CD14-positive monocyte (primary cell): ENCODE measurements around the gene FANCC. TPM values are rescaled to one million over a fixed set of nuclear protein-coding genes. Genes with fewer than 3 reads are reported as not detected.
"Not testable (repeated sequence)": the region's sequence is repeated elsewhere in the genome, so short reads cannot be mapped to it uniquely, and the experiment has no call there.

Source experiments
- DNase-seq, 3 donors: peaks; one replicate each; pipeline ENCODE4 v3.0.0-alpha.2; 2011 to 2022
- H2AFZ ChIP-seq: 2 replicates; pipeline ENCODE4 v1.6.0; 2012; ENCODE audit warnings: mild to moderate bottlenecking, low read depth, low read length, inconsistent platforms; ENCODE audit not compliant: insufficient read depth, poor library complexity, severe bottlenecking
- H3K27ac ChIP-seq, 2 donors: 1 replicate in 1 of 2; 2 replicates in 1 of 2; pipeline ENCODE4 v1.5.1; 2012 to 2013; ENCODE audit warnings: low read length in 2 of 2, control low read depth in 1 of 2, inconsistent platforms in 1 of 2, low read depth in 1 of 2, mild to moderate bottlenecking in 1 of 2
- H3K27me3 ChIP-seq, 2 donors: one replicate each; pipeline versions ENCODE4 v1.6.0 to v1.6.1; 2011 to 2013; ENCODE audit warnings: low read length in 2 of 2; ENCODE audit not compliant: control insufficient read depth in 2 of 2, insufficient read depth in 2 of 2
- H3K36me3 ChIP-seq, 2 donors: replicated peaks in 1 of 2; 1 replicate in 1 of 2; 2 replicates in 1 of 2; pipeline versions ENCODE4 v1.5.1 to v1.6.1; 2012 to 2013; ENCODE audit warnings: low read length in 2 of 2, control low read depth in 1 of 2, inconsistent platforms in 1 of 2, mild to moderate bottlenecking in 1 of 2; ENCODE audit not compliant: insufficient read depth in 2 of 2, control insufficient read depth in 1 of 2
- H3K4me1 ChIP-seq, 2 donors: 1 replicate in 1 of 2; 2 replicates in 1 of 2; pipeline versions ENCODE4 v1.5.1 to v1.6.1; 2012 to 2013; ENCODE audit warnings: low read length in 2 of 2, control low read depth in 1 of 2, inconsistent platforms in 1 of 2, mild to moderate bottlenecking in 1 of 2, moderate library complexity in 1 of 2; ENCODE audit not compliant: insufficient read depth in 2 of 2, control insufficient read depth in 1 of 2
- H3K4me2 ChIP-seq: replicated peaks from 2 replicates; pipeline ENCODE3; 2012; ENCODE audit warnings: low read length, moderate library complexity, mild to moderate bottlenecking; ENCODE audit not compliant: poor library complexity, severe bottlenecking; ENCODE audit errors: extremely low read depth
- H3K4me3 ChIP-seq, 3 experiments: fragments of 200-600 bp in 1 of 3; sonication (generic) in 1 of 3; replicated peaks in 1 of 3; 1 replicate in 2 of 3; 2 replicates in 1 of 3; pipeline ENCODE4 v1.5.1; 2011 to 2013; ENCODE audit warnings: low read length in 3 of 3, mild to moderate bottlenecking in 3 of 3, control low read depth in 2 of 3, low read depth in 2 of 3, inconsistent platforms in 1 of 3, moderate library complexity in 1 of 3
- H3K79me2 ChIP-seq: 2 replicates; pipeline ENCODE4 v1.6.0; 2012; ENCODE audit warnings: mild to moderate bottlenecking, control low read depth, inconsistent platforms, low read length, moderate library complexity; ENCODE audit not compliant: insufficient read depth
- H3K9ac ChIP-seq: 2 replicates; pipeline ENCODE4 v1.6.0; 2017; ENCODE audit warnings: low read length, mild to moderate bottlenecking; ENCODE audit not compliant: insufficient read depth, poor library complexity, severe bottlenecking
- H3K9me3 ChIP-seq, 2 donors: replicated peaks in 1 of 2; 1 replicate in 1 of 2; 2 replicates in 1 of 2; pipeline versions ENCODE4 v1.5.1 to v1.6.1; 2012 to 2013; ENCODE audit warnings: low read length in 2 of 2, control low read depth in 1 of 2; ENCODE audit not compliant: control insufficient read depth in 1 of 2, insufficient read depth in 1 of 2
- H4K20me1 ChIP-seq: 2 replicates; pipeline ENCODE4 v1.6.0; 2012; ENCODE audit warnings: mild to moderate bottlenecking, low read length, control low read depth, moderate library complexity; ENCODE audit not compliant: insufficient read depth
- H3K27ac Mint-ChIP-seq, 7 donors: one replicate each; pipeline ENCODE4 v1.8.0; 2020; ENCODE audit warnings: mild to moderate bottlenecking in 7 of 7, mixed read lengths in 7 of 7, moderate library complexity in 6 of 7, inconsistent platforms in 2 of 7
- H3K27me3 Mint-ChIP-seq, 3 donors: one replicate each; pipeline ENCODE4 v1.8.0; 2021 to 2022; ENCODE audit warnings: low read depth in 3 of 3, mild to moderate bottlenecking in 3 of 3, mixed read lengths in 3 of 3, moderate library complexity in 3 of 3, inconsistent platforms in 1 of 3
- H3K36me3 Mint-ChIP-seq, 2 donors: one replicate each; pipeline ENCODE4 v1.8.0; 2020; ENCODE audit warnings: mixed read lengths in 2 of 2, inconsistent platforms in 1 of 2, mild to moderate bottlenecking in 1 of 2
- H3K4me1 Mint-ChIP-seq: one replicate; pipeline ENCODE4 v1.8.0; 2020; ENCODE audit warnings: mild to moderate bottlenecking, mixed read lengths
- H3K4me3 Mint-ChIP-seq, 2 donors: one replicate each; pipeline ENCODE4 v1.8.0; 2020; ENCODE audit warnings: mild to moderate bottlenecking in 2 of 2, mixed read lengths in 2 of 2, moderate library complexity in 1 of 2
- H3K9me3 Mint-ChIP-seq, 7 donors: one replicate each; pipeline ENCODE4 v1.8.0; 2020 to 2022; ENCODE audit warnings: mixed read lengths in 7 of 7, mild to moderate bottlenecking in 6 of 7, moderate library complexity in 6 of 7, inconsistent platforms in 2 of 7
- CTCF ChIP-seq: fragments of 200-600 bp; IDR thresholded peaks from one replicate; pipeline ENCODE4 v1.8.0; 2022; ENCODE audit warnings: antibody characterized with exemption, mild to moderate bottlenecking
- WGBS: methylation state at CpG from one replicate; pipeline ENCODE4 v1.1.5; 2013; ENCODE audit warnings: missing lambda C conversion rate; ENCODE audit not compliant: insufficient coverage; 5-methylcytosine and 5-hydroxymethylcytosine counted together
- intact Hi-C, 2 donors: fragments of 100-400 bp; cut with micrococcal nuclease; formaldehyde crosslinking; loops; one replicate each; pipeline versions ENCODE4 v1.15.0 to v1.15.1; 2023
- polyA plus RNA-seq, 3 donors: library from polyadenylated mRNA; depleted of rRNA in 1 of 3; unstranded in 2 of 3; stranded (reverse) in 1 of 3; fragments of 300-500 nt in 2 of 3; fragments of >200 nt in 1 of 3; fragmentation: Illumina TruSeq in 2 of 3; gene quantifications; 1 replicate in 2 of 3; 2 replicates in 1 of 3; pipeline ENCODE4 v1.2.3, GENCODE V29; 2012 to 2021

The FANCC gene
- polyA plus RNA-seq, 3 donors, result 1.2 to 2.2 (median 1.5) TPM

GRCh38 chr9:95296761-95297160 lies 20.7 kb downstream of the FANCC start:
- Histone ChIP-seq H3K9ac (no peak overlapping the region), H3K36me3 (no peaks in the 10 kb centered on the region), H3K79me2 (no peaks in the 10 kb centered on the region), H3K4me2 (no peak overlapping the region), H3K9me3 (no peaks in the 10 kb centered on the region), H3K27ac (no peak overlapping the region), H3K4me3 (no peak overlapping the region), H4K20me1 (no peaks in the 10 kb centered on the region), H3K4me1 (no peaks in the 10 kb centered on the region), H2AFZ (no peak overlapping the region), H3K27me3 (no peaks in the 10 kb centered on the region)
- WGBS, result no CpG with 5 or more reads among the region's 1 CpG
- H3K27me3 Mint-ChIP-seq, result no peaks in the 10 kb centered on the region
- H3K9me3 Mint-ChIP-seq, result peaks cover 0 to 3% (median 2%) of the 10 kb centered on the region in 7 donors
- no peak overlapping the region for H3K27ac Mint-ChIP-seq
- no peak for TF ChIP-seq CTCF
- intact Hi-C loops, result no loop called here
- no peak for DNase-seq
- H3K4me3 Mint-ChIP-seq, result no peak overlapping the region
- H3K4me1 Mint-ChIP-seq, result no peaks in the 10 kb centered on the region
- H3K36me3 Mint-ChIP-seq, result peaks cover 2 to 5% of the 10 kb centered on the region in 2 donors

GRCh38 chr9:95293296-95293695 lies 24.2 kb downstream of the FANCC start:
- H3K4me1 ChIP-seq, H3K27me3 ChIP-seq, H3K9me3 ChIP-seq, DNase-seq, H3K36me3 ChIP-seq, H3K4me3 ChIP-seq, H3K27ac Mint-ChIP-seq, H3K4me1 Mint-ChIP-seq, intact Hi-C loops, H3K79me2 ChIP-seq, H3K9me3 Mint-ChIP-seq, H3K27ac ChIP-seq, H2AFZ ChIP-seq, H3K9ac ChIP-seq, H3K36me3 Mint-ChIP-seq, H3K4me3 Mint-ChIP-seq, H4K20me1 ChIP-seq, H3K27me3 Mint-ChIP-seq, H3K4me2 ChIP-seq: not testable (repeated sequence)
- 96% methylated on average over 6 of the region's 6 CpGs for WGBS
